HEK293 (cell line): Measurements from ENCODE around the gene TNFRSF21.

Experiments
- CTCF ChIA-PET: fragments of 350-600 bp; formaldehyde crosslinking; extraction: SDS; loops from one replicate; lab custom pipeline; 2021; ENCODE audit warnings: antibody characterized with exemption; lab: Yijun Ruan, JAX
- POLR2A ChIA-PET: fragments of 300-600 bp; formaldehyde crosslinking; extraction: SDS; loops from one replicate; lab custom pipeline; 2020; ENCODE audit warnings: antibody characterized with exemption, inconsistent platforms; lab: Yijun Ruan, JAX
- H3K27ac ChIP-seq: fragments of 200-500 bp; sonication (Bioruptor generic); 2 replicates; pipeline ENCODE4 v1.5.1; 2014; ENCODE audit warnings: low read depth, low read length, control low read depth, inconsistent platforms; ENCODE audit errors: extremely low read depth
- H3K36me3 ChIP-seq, 2 experiments: fragments of 200-500 bp in 1 of 2; sonication (Bioruptor generic) in 1 of 2; 1 replicate in 1 of 2; 2 replicates in 1 of 2; pipeline ENCODE4 v1.5.1; 2014 to 2017; ENCODE audit warnings: inconsistent platforms in 2 of 2, low read length in 2 of 2; ENCODE audit not compliant: control insufficient read depth in 2 of 2, insufficient read depth in 1 of 2
- H3K4me1 ChIP-seq: fragments of 200-500 bp; sonication (Bioruptor generic); 2 replicates; pipeline ENCODE4 v1.5.1; 2014; ENCODE audit warnings: mild to moderate bottlenecking, low read length, inconsistent platforms; ENCODE audit not compliant: control insufficient read depth, insufficient read depth
- H3K4me3 ChIP-seq: 2 replicates; pipeline ENCODE4 v1.5.1; 2011; ENCODE audit warnings: low read depth, mild to moderate bottlenecking, control low read depth, low read length, moderate library complexity
- H3K9me3 ChIP-seq: fragments of 200-500 bp; sonication (Bioruptor generic); 2 replicates; pipeline ENCODE4 v1.5.1; 2014; ENCODE audit warnings: low read depth, low read length, inconsistent platforms; ENCODE audit not compliant: control insufficient read depth, insufficient read depth
- BCL11A ChIP-seq: fragments of 450-650 bp; formaldehyde crosslinking; IDR thresholded peaks from 2 replicates; pipeline ENCODE4 v1.5.1; 2016; ENCODE audit warnings: low read depth, missing biosample characterization, missing genetic modification characterization
- GLIS1 ChIP-seq: fragments of 450-650 bp; formaldehyde crosslinking; IDR thresholded peaks from 2 replicates; pipeline ENCODE4 v1.5.1; 2016; ENCODE audit warnings: missing biosample characterization, missing genetic modification characterization
- IKZF3 ChIP-seq: fragments of 450-650 bp; IDR thresholded peaks from 2 replicates; pipeline ENCODE4 v1.5.0; 2018; ENCODE audit warnings: missing biosample characterization, mild to moderate bottlenecking, missing genetic modification characterization, moderate library complexity
- OSR2 ChIP-seq: fragments of 450-650 bp; formaldehyde crosslinking; IDR thresholded peaks from 2 replicates; pipeline ENCODE4 v1.5.1; 2016; ENCODE audit warnings: missing biosample characterization, missing genetic modification characterization
- RBAK ChIP-seq: fragments of 450-650 bp; formaldehyde crosslinking; IDR thresholded peaks from 2 replicates; pipeline ENCODE4 v1.5.1; 2016; ENCODE audit warnings: missing biosample characterization, missing genetic modification characterization
- SP2 ChIP-seq: fragments of 450-650 bp; formaldehyde crosslinking; IDR thresholded peaks from 2 replicates; pipeline ENCODE4 v1.5.1; 2016; ENCODE audit warnings: missing biosample characterization, missing genetic modification characterization
- ZBTB48 ChIP-seq: fragments of 450-650 bp; formaldehyde crosslinking; IDR thresholded peaks from 2 replicates; pipeline ENCODE4 v1.5.1; 2016; ENCODE audit warnings: missing biosample characterization, missing genetic modification characterization
- ZFP41 ChIP-seq: fragments of 450-650 bp; formaldehyde crosslinking; IDR thresholded peaks from 2 replicates; pipeline ENCODE4 v1.5.1; 2016; ENCODE audit warnings: missing biosample characterization, missing genetic modification characterization, borderline replicate concordance
- ZNF10 ChIP-seq: fragments of 450-650 bp; formaldehyde crosslinking; IDR thresholded peaks from 2 replicates; pipeline ENCODE4 v1.5.1; 2017; ENCODE audit warnings: missing biosample characterization, missing genetic modification characterization
- ZNF223 ChIP-seq: fragments of 450-650 bp; formaldehyde crosslinking; IDR thresholded peaks from 2 replicates; pipeline ENCODE4 v1.5.1; 2016; ENCODE audit warnings: missing biosample characterization, missing genetic modification characterization
- ZNF24 ChIP-seq: fragments of 450-650 bp; formaldehyde crosslinking; IDR thresholded peaks from 2 replicates; pipeline ENCODE4 v1.5.1; 2016; ENCODE audit warnings: missing biosample characterization, missing genetic modification characterization
- ZNF292 ChIP-seq: fragments of 450-650 bp; formaldehyde crosslinking; IDR thresholded peaks from 2 replicates; pipeline ENCODE4 v1.5.1; 2016; ENCODE audit warnings: low read depth, missing biosample characterization, missing genetic modification characterization, borderline replicate concordance
- ZNF311 ChIP-seq: fragments of 450-650 bp; formaldehyde crosslinking; IDR thresholded peaks from 2 replicates; pipeline ENCODE4 v1.5.1; 2017; ENCODE audit warnings: missing biosample characterization, missing genetic modification characterization, borderline replicate concordance
- ZNF350 ChIP-seq: fragments of 450-650 bp; formaldehyde crosslinking; IDR thresholded peaks from 2 replicates; pipeline ENCODE4 v1.5.0; 2017; ENCODE audit warnings: missing biosample characterization, mild to moderate bottlenecking, missing genetic modification characterization
- ZNF473 ChIP-seq: fragments of 450-650 bp; formaldehyde crosslinking; IDR thresholded peaks from 2 replicates; pipeline ENCODE4 v1.5.1; 2017; ENCODE audit warnings: missing biosample characterization, missing genetic modification characterization
- ZNF623 ChIP-seq: fragments of 450-650 bp; formaldehyde crosslinking; IDR thresholded peaks from 2 replicates; pipeline ENCODE4 v1.5.1; 2016; ENCODE audit warnings: missing biosample characterization, missing genetic modification characterization
- ZNF677 ChIP-seq: fragments of 450-650 bp; IDR thresholded peaks from 2 replicates; pipeline ENCODE4 v1.5.0; 2018; ENCODE audit warnings: missing biosample characterization, mild to moderate bottlenecking, missing genetic modification characterization, moderate library complexity
- ZNF76 ChIP-seq: fragments of 450-650 bp; formaldehyde crosslinking; IDR thresholded peaks from 2 replicates; pipeline ENCODE4; 2016; ENCODE audit warnings: low read depth, missing biosample characterization, missing genetic modification characterization, borderline replicate concordance
- TF ChIP-seq, protein P1 (sequence below): IDR thresholded peaks from 2 replicates; pipeline ENCODE4 v1.6.1; 2011; ENCODE audit warnings: mild to moderate bottlenecking, low read depth, low read length, borderline replicate concordance
- TF ChIP-seq, protein P2 (sequence below): fragments of 450-650 bp; formaldehyde crosslinking; IDR thresholded peaks from 2 replicates; pipeline ENCODE4 v1.5.1; 2016; ENCODE audit warnings: missing biosample characterization, missing genetic modification characterization
- TF ChIP-seq, protein P3 (sequence below): fragments of 450-650 bp; formaldehyde crosslinking; conservative IDR thresholded peaks from 2 replicates; pipeline ENCODE4 v1.5.1; 2016; ENCODE audit warnings: low read depth, missing biosample characterization, missing genetic modification characterization

TNFRSF21 gene

DNA sequence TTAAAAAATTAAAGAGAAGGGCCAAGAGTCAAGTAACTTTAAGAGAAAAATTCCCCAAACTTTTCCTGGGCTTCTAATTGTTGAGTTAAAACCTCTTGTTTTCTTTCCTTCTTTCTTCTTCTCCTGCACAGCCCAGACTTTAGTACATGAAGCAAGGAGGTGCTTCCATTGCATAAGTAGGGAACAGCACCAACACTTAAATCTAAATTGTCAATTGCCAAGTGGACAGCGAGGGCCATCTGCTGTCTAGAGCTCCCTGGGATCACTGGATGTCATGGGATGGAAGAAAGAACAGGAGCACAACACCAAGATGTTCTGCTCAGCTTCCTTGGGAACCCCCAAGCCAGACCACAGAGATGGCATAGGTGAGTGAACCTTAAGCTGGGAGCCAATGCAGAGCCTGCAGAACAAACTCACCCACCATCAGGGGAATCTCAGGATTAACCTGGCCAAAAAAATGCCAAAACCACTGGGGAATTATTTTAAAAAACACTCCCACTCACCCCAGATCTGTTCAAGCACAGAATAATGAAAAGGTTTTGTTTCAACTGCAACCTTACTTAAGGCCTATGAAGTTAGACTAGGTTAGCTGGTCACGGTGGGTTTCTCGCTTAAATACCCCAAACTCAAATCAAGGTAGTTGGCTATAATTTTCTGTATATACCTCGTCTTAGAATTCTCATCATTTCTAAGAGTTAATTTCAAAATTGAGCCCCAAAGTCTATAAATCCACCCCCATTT, 67.8 kb downstream of the TNFRSF21 start:
- H3K27ac ChIP-seq: no peak overlapping the region
- TF ChIP-seq, protein P1, sequence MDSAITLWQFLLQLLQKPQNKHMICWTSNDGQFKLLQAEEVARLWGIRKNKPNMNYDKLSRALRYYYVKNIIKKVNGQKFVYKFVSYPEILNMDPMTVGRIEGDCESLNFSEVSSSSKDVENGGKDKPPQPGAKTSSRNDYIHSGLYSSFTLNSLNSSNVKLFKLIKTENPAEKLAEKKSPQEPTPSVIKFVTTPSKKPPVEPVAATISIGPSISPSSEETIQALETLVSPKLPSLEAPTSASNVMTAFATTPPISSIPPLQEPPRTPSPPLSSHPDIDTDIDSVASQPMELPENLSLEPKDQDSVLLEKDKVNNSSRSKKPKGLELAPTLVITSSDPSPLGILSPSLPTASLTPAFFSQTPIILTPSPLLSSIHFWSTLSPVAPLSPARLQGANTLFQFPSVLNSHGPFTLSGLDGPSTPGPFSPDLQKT: no peak
- TF ChIP-seq ZNF10 (tag by site-specific recombination) (no peak), ZNF292 (tag by site-specific recombination) (no peak), ZNF623 (tag by site-specific recombination) (no peak), ZNF350 (tag by site-specific recombination) (no peak), IKZF3 (tag by site-specific recombination) (no peak), ZNF76 (no peak), ZNF677 (tag by site-specific recombination) (no peak), RBAK (tag by site-specific recombination) (no peak), ZNF24 (tag by site-specific recombination) (no peak), ZNF311 (tag by site-specific recombination) (no peak), SP2 (tag by site-specific recombination) (no peak)
- TF ChIP-seq, protein P2, sequence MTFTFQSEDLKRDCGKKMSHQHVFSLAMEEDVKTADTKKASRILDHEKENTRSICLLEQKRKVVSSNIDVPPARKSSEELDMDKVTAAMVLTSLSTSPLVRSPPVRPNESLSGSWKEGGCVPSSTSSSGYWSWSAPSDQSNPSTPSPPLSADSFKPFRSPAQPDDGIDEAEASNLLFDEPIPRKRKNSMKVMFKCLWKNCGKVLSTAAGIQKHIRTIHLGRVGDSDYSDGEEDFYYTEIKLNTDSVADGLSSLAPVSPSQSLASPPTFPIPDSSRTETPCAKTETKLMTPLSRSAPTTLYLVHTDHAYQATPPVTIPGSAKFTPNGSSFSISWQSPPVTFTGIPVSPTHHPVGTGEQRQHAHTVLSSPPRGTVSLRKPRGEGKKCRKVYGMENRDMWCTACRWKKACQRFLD (tag by site-specific recombination): no peak
- TF ChIP-seq, all 188 proteins: peak for 0
- no peak overlapping the region for H3K4me3 ChIP-seq
- peaks cover 4% of the 10 kb centered on the region for H3K4me1 ChIP-seq
- no peaks in the 10 kb centered on the region for H3K36me3 ChIP-seq
- no peaks in the 10 kb centered on the region for H3K9me3 ChIP-seq
- ChIA-PET CTCF (interaction anchor here (0.6 to 1.3 kb wide), 5 partner anchors 10 to 145 kb away, joined by 3 to 5 read pairs (median 3); no protein-coding TSS in a partner anchor), POLR2A (no interaction called here)

DNA sequence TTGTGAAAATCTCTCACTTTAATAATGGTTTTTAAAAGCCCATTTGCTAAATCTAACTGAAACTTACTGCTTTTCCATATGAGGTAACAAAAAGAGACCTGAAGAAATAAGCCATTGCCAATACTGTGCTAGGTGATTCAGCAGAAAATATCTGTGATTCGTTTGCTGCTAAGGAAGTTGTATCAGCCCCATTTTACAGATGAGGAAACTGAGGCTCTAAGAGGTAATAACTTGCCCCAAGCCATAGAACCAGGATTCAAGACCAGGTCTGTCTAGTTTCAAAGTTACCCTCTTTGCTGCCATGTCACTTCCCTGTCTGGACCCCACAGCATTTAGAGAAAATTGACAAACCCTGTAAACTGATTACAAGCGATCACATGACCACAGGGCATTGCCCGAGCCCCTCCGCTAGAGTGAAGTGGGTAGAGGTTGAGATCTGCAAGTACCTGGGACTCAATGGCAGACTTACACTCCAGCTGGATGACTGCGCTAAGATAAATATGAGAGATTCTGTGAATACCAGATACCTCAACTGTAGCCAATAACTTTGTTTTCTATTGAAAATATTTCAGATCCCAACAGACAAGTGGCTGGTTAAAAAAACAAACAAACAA, 69.3 kb downstream of the TNFRSF21 start:
- POLR2A ChIA-PET: no interaction called here
- Histone ChIP-seq H3K4me3 (no peak overlapping the region), H3K4me1 (peaks cover 17% of the 10 kb centered on the region), H3K27ac (no peak overlapping the region), H3K36me3 (no peaks in the 10 kb centered on the region), H3K9me3 (no peaks in the 10 kb centered on the region)
- TF ChIP-seq ZNF223 (tag by site-specific recombination) (no peak), ZNF24 (tag by site-specific recombination) (no peak), OSR2 (tag by site-specific recombination) (no peak), ZNF473 (tag by site-specific recombination) (no peak), GLIS1 (tag by site-specific recombination) (no peak), BCL11A (tag by site-specific recombination) (no peak), ZFP41 (tag by site-specific recombination) (no peak), ZBTB48 (tag by site-specific recombination) (no peak)
- TF ChIP-seq, protein P3, sequence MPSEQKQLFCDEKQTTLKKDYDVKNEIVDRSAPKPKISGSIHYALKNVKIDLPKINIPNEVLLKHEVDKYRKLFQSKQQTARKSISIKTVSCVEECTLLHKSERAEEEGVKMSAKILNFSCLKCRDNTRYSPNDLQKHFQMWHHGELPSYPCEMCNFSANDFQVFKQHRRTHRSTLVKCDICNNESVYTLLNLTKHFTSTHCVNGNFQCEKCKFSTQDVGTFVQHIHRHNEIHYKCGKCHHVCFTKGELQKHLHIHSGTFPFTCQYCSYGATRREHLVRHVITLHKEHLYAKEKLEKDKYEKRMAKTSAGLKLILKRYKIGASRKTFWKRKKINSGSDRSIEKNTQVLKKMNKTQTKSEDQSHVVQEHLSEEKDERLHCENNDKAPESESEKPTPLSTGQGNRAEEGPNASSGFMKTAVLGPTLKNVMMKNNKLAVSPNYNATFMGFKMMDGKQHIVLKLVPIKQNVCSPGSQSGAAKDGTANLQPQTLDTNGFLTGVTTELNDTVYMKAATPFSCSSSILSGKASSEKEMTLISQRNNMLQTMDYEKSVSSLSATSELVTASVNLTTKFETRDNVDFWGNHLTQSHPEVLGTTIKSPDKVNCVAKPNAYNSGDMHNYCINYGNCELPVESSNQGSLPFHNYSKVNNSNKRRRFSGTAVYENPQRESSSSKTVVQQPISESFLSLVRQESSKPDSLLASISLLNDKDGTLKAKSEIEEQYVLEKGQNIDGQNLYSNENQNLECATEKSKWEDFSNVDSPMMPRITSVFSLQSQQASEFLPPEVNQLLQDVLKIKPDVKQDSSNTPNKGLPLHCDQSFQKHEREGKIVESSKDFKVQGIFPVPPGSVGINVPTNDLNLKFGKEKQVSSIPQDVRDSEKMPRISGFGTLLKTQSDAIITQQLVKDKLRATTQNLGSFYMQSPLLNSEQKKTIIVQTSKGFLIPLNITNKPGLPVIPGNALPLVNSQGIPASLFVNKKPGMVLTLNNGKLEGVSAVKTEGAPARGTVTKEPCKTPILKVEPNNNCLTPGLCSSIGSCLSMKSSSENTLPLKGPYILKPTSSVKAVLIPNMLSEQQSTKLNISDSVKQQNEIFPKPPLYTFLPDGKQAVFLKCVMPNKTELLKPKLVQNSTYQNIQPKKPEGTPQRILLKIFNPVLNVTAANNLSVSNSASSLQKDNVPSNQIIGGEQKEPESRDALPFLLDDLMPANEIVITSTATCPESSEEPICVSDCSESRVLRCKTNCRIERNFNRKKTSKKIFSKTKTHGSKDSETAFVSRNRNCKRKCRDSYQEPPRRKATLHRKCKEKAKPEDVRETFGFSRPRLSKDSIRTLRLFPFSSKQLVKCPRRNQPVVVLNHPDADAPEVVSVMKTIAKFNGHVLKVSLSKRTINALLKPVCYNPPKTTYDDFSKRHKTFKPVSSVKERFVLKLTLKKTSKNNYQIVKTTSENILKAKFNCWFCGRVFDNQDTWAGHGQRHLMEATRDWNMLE (tag by site-specific recombination): no peak
- CTCF ChIA-PET: no interaction called here
